Measurements from ENCODE around the gene PERP. TPM values are rescaled to one million over a fixed set of nuclear protein-coding genes. Genes with fewer than 3 reads are reported as not detected.
A peak's percentile ranks its signal among the peaks of the same experiment; 100 is the strongest.

The PERP gene
- total RNA-seq, 3 donors from 2014 or later: 47.9 to 72.9 (median 60.3) TPM

GRCh38 chr6:138109042-138109997, 2.1 kb upstream of the PERP start:
- Histone ChIP-seq H3K4me3 (no peak overlapping the region), H3K36me3 (ENCODE audit: low read depth) (no peaks in the 10 kb centered on the region), H3K4me1 (ENCODE audit: low read depth) (peaks cover 6% of the 10 kb centered on the region), H3K9me3 (no peaks in the 10 kb centered on the region)
- ATAC-seq: peak; percentile 47
- peak; percentile 89 for TF ChIP-seq CTCF (IDR thresholded peaks at IDR 0.05)
- intact Hi-C loops (cut with DNase I, micrococcal nuclease): loop anchor here (2.0 to 5.0 kb wide), 2 partner anchors 107 to 109 kb away; no protein-coding TSS in a partner anchor
- peak in 2 of 3 donors; percentile 73 to 94 for DNase-seq

GRCh38 chr6:138107752-138108592, 753 bp upstream of the PERP start:
- H3K4me1 ChIP-seq (ENCODE audit: low read depth): peaks cover 6% of the 10 kb centered on the region
- DNase-seq (peak; percentile 85 to 89 (median 87)), ATAC-seq (peak; percentile 86)
- H3K9me3 ChIP-seq: no peaks in the 10 kb centered on the region
- peak overlapping the region; percentile 76 for H3K4me3 ChIP-seq
- intact Hi-C loops (cut with DNase I, micrococcal nuclease): loop anchor here (2.0 to 5.0 kb wide), 2 partner anchors 106 to 107 kb away; no protein-coding TSS in a partner anchor
- no peak for TF ChIP-seq CTCF (IDR thresholded peaks at IDR 0.05)
- no peaks in the 10 kb centered on the region for H3K36me3 ChIP-seq (ENCODE audit: low read depth)

GRCh38 chr6:138106665-138107077, 548 bp downstream of the PERP start:
- DNase-seq: no peak
- H3K9me3 ChIP-seq: no peaks in the 10 kb centered on the region
- intact Hi-C loops (cut with DNase I, micrococcal nuclease): loop anchor here in 1 of 2 donors (5.0 kb wide), 1 partner anchor 104 kb away; no protein-coding TSS in a partner anchor
- peaks cover 6% of the 10 kb centered on the region for H3K4me1 ChIP-seq (ENCODE audit: low read depth)
- peak overlapping the region; percentile 76 for H3K4me3 ChIP-seq
- H3K36me3 ChIP-seq (ENCODE audit: low read depth): no peaks in the 10 kb centered on the region
- no peak for TF ChIP-seq CTCF (IDR thresholded peaks at IDR 0.05)
- ATAC-seq: no peak

- peak overlapping the region; percentile 76 for H3K4me3 ChIP-seq
- ATAC-seq (no peak), DNase-seq (peak in 1 of 3 donors; percentile 40)
- H3K4me1 ChIP-seq (ENCODE audit: low read depth): peaks cover 6% of the 10 kb centered on the region
- H3K36me3 ChIP-seq (ENCODE audit: low read depth): no peaks in the 10 kb centered on the region
- intact Hi-C loops (cut with DNase I, micrococcal nuclease): loop anchor here in 1 of 2 donors (5.0 kb wide), 1 partner anchor 104 kb away; no protein-coding TSS in a partner anchor
- TF ChIP-seq CTCF (IDR thresholded peaks at IDR 0.05): no peak
- H3K9me3 ChIP-seq: no peaks in the 10 kb centered on the region
Measured at GRCh38 chr6:138105880-138106664, 1.1 kb downstream of the PERP start.
